SKM-1 (cell line): Measurements from ENCODE around the gene MT1F.
"Not testable (repeated sequence)": the region's sequence is repeated elsewhere in the genome, so short reads cannot be mapped to it uniquely, and the experiment has no call there.

Experiments used
- DNase-seq: peaks from one replicate; lab custom pipeline; 2025; ENCODE audit not compliant: unreplicated experiment; lab: John Stamatoyannopoulos, UW

Gene MT1F

GRCh38 chr16:56670620-56670934 is 12.8 kb downstream of the MT1F start:
- no peak for DNase-seq

DNA sequence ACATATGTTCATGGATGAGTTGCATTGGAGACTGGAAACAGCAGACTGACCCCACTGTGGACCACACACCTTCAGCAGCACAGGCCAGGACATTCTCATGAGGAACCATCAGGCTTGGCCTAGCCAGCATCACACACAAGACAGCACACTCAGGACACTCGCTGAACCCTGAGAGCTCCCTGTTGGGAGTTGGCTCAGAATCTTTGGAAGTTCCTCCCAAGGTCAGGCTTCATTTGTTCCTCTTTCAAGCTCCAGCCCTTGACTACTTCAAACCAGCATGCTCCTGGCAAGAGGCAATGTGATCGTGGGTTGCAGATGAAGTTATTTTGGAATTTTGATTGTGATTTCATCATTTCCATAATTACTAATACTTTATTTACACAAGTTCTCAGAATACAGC is 13.9 kb downstream of the MT1F start:
- DNase-seq: not testable (repeated sequence)

- DNase-seq: not testable (repeated sequence)
Measured at GRCh38 chr16:56672171-56672570, 14.4 kb downstream of the MT1F start.

DNA sequence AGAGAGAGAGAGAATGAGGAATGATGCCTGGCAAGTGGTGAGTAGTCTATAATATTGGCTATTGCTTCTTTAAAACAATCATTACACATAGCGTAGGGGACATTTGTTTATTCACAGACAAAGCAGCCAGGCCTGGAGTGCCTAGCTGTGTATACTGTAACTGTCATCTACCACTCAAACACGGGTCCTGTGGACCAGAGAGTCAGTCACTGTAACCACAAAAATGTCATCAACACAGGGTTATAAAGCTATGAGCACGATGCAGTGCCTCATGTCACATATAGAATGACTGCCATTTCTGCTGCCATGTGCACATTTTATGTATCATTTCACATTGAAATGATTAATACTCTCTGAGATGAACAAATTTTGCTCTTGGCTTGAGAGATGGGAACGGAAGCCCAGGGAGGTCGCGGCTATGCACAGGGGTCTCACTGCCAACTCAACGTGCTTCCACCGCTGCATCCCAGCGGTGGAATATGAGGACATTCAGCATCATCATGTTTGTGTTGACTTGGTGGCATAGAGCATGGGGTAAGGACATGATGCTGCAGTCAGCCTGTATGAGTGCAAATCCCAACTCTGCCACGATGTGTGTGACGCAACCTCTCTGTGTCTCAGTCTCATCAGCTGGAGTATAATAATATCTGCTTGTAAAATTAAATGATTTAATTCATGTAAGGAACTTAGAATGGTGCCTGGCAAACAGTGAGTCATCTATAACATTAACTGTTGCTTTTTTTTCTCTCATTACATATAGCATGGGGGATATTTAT is 15.2 kb downstream of the MT1F start:
- DNase-seq: no peak

DNA sequence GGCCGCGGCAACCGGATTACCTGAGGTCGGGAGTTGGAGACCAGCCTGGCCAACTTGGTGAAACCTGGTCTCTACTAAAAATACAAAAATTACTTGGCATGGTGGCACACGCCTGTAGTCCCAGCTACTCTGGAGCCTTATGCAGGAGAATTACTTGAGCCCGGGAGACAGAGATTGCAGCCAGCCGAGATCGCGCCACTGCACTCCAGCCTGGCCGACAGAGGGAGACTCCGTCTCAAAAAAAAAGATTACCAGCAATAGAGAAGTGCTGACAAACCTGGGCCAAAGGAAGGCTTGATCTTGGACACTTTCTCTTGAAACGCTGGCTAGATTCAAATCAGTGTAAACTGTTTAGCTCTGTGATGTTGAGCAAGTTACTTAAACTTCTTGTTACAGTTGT is 16.2 kb downstream of the MT1F start:
- peak; percentile 9 for DNase-seq

GRCh38 chr16:56674570-56674969 is 16.8 kb downstream of the MT1F start:
- not testable (repeated sequence) for DNase-seq

DNA sequence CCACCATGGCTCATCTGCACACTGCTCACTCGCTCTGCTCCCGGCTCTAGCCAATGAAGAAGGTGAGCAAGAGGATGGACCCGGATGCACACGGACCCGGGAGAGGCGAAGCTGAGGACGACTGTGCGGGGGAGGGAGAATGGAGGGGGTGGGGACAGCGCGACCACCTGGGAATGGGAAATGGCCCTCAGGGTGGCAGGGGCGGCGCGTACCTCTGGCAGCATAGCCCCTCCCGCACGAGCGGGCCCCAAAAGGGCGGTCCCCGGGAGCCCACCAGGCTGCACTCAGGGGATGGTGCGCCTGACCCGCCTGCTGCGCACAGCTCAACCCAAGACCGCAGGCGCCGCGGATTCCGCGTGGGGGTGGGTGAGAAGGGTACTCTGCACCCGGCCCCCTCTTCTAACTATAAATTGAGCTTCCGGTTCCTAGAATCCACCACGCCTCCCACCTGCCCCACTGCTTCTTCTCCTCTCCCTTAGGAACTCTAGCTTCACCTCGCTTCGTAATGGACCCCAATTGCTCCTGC is 18.0 kb downstream of the MT1F start:
- DNase-seq: no peak

- DNase-seq: no peak
Measured at GRCh38 chr16:56677474-56677873, 19.7 kb downstream of the MT1F start.

GRCh38 chr16:56679078-56679730 is 21.4 kb downstream of the MT1F start:
- DNase-seq: no peak

DNA sequence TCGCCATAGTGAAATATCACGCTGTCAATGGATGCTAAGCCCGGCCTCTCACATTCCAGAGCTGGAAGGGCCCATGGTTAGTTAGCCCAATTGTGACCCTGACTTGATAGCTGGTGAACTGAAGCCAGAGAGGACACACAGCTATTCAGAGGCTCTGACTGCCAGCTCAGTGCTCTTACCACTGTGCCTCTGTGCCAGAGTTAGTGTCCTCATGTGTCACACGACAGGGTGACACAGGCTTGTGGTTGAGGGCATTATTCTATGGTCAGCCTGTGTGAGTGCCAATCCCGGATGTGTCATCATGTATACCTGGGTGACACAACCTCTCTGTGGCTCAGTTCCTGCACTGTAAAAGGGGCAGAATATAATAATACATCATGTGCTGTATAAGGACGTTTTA is 22.1 kb downstream of the MT1F start:
- no peak for DNase-seq

DNA sequence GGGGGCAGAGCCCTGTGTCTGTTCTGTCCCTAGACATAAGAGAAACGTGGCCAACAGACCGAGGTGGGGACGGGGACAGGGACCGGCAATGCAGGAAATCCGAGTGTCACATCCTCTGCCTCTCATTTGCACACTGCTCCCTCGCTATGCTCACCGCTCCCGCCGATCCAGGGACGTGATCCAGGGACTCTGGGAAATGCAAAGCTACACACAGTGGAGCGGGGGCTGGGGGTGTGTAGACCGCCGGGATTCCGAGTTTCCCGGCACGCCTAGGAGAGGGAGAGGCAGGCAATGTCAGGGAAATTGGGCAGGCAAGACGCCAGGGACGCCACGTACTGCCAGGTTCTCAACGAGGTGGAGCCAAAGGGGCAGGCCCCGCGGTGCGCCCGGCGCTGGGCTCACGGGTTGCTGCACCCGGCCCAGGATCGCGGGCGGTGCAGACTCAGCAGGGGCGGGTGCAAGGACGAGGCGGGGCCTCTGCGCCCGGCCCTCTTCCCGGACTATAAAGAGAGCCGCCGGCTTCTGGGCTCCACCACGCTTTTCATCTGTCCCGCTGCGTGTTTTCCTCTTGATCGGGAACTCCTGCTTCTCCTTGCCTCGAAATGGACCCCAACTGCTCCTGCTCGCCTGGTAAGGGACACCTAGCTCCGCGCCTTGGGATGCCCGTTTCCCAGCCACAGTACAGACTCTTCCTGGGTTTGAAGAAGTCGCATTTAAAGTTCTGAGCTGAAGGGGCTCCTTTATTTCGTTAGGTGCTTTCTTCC is 24.4 kb downstream of the MT1F start, which contains the start of gene MT1X:
Gene MT1X, plus strand, starts transcription at position 532 of the 764 bp plus-strand sequence. Its CDS starts 71 bp downstream, at position 603.
- DNase-seq: peak; percentile 83

DNA sequence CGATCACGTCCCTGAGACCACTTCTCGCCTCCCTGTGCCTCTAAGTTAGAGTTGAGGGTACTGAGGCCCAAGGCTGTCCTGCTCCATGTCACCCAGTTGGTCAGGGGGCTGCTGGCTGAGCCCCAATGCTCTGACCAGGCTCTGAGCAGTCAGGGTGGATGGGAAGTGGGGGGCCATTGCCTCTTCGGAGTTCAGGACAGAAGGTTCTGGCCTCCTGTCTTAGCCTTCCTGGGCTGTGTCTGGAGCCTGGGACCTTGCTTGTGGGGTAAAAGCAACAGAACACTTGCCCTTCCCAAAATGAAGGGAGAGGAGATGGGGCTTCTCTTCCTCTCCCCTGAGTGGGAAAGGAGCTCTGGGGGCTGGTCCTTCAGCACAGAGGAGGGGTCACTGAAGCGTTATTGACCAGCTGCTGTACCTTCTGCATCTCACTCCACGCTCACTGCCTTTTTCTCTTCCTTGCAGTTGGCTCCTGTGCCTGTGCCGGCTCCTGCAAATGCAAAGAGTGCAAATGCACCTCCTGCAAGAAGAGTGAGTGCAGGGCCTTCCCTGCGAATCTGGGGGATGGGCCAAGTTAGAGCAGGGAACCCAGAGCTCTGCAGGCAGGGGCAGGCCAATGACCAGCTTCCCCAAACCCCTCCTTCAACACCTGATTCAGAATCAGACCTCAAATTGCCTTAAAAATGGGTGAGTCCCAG is 25.1 kb downstream of the MT1F start:
- peak; percentile 14 for DNase-seq

DNA sequence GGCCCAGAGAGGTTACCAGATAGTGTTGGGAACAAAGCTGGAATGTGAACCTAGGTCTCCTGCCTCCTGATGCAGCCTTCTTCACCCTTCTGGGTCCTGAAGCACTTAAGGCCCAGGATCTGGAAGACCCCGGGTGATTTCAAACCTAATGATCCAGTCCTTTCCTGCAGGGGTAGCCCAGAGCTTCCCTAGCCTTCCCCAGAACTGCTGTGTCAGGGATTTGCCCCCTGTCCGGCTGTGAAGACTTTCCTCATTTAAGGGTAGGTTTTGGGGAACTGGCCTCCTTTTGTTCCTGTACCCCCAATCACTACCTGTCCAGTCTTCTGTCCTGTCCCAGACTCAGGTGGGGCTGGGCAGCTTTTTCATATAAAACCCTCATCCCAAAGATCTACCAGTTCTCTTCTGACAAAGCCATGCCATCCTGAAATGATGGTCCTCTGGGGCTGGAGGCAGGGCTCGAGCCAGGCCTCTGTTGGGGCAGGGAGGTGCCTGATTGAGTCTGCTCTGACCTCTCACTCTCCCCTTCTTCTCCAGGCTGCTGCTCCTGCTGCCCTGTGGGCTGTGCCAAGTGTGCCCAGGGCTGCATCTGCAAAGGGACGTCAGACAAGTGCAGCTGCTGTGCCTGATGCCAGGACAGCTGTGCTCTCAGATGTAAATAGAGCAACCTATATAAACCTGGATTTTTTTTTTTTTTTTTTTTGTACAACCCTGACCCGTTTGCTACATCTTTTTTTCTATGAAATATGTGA is 25.8 kb downstream of the MT1F start:
- DNase-seq: no peak

DNA sequence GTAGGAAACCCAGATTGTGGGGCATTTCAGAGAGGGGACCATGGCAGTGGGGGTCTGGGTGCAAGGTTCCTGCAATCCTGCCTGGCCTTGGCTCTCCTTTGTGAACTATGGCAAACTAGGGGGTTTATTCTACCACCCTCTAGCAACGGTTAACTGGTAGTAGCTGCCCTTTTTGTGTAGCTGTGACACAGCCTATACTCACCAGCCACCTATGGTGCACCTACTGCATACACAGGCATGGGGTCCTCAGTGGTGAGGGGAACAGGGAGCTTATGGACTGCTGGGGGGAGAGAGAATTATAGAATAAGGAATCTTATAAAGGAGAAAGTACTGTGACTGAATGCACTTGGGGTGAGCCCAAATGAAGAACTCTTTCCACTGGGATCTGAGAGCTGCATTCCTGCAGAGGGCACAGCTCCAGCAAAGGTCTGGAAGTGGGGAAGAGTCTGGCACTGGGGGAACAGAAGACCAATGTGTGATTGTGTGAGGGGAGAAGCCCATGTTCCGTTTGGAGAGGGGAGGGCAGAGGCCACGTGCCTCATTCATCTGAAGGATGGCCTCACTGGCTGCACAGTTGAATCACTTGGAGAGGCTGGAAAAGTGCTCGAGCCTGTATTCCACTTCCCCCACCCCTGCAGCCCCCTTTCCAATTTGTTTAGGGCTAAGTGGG is 26.6 kb downstream of the MT1F start:
- DNase-seq: no peak

DNA sequence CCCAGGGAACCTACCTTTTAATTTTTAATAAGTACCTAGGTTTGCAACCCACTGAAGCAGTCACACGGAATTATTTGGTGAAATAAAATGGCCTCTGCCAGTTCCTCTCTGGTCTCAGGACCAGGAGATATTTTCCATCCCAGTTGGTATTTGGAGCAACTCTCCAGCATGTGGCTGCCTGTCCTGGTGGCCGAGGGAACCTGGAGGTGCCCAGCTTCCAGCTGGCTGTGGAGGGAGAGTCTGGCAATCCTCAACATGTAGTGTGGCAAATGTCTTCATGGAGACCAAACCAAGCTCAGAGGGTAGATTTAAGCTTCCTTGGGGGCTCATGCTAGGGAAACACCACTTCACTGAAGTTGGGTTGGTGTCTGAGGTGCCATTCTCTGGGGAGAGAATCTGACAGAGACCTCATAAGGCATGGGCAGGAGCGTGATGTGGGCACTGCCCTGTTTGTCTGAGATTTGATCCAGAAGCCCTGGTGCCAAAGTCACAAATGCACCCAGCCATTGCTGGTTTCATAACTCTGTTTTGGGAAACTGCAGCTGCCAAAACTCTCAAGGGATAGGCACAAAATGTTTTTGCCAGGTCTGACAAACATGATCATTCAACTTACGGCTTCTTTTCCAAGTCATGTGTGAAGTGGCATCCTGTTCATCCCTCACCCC is 27.3 kb downstream of the MT1F start:
- DNase-seq: no peak

DNA sequence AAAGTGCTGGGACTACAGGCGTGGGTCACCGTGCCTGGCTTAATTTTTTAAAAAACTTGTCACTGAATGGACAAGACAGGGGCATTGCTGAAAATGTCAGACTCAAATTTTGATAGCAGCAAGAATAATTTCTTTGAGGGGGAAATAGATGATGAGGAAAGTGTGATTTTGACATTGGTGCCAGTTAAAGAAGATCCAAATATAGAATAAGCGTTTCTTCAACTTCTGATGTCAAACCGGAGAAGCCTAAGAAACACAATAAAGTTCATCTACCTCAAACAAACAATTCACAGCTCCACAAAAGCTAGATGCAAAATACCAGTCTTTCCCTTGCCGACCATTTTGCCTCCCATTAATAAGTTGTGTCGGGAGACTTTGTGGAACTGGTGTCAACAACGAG is 29.0 kb downstream of the MT1F start:
- no peak for DNase-seq

DNA sequence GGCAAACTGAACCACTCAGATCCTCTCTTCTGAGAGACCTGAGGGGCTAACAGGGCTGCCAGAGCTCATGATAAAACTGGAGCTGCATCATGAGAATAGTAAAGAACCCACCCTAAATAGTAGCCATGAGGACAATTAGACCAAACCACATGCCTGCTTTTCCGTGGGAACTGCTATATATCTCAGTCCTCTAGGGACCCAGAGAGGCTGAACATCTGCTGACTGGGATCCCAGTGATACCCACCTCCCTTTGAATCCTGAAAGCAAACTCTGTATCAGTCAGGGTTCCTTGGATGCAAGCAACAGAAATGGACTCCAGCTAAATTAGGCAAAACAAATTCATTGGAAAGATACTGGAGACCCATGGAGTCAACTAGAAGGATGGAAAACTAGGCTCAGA is 31.0 kb downstream of the MT1F start:
- DNase-seq: no peak

DNA sequence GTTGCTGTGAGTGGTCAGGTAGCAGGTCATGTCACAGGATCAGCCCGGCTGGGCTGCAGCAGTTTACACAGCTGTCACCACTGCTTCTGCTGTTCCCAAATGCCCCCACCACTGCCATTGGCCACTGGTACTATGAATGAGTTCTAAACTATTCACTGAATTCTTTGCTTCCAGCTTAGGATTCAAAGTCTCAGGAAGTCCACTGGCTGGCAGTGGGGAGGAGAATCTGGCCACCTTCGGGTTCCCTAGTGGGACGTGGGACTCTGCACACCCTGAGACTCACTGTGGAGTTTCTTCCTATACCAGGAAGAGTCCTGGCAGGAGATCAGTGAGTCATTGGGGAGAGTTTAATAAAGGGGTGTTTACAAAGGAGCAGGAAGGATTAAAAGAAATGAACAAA is 31.4 kb downstream of the MT1F start:
- DNase-seq: no peak

- DNase-seq: no peak
Measured at GRCh38 chr16:56690420-56691122, 32.8 kb downstream of the MT1F start.
